ENCODE measurements around the gene SOCS1.

DNA sequence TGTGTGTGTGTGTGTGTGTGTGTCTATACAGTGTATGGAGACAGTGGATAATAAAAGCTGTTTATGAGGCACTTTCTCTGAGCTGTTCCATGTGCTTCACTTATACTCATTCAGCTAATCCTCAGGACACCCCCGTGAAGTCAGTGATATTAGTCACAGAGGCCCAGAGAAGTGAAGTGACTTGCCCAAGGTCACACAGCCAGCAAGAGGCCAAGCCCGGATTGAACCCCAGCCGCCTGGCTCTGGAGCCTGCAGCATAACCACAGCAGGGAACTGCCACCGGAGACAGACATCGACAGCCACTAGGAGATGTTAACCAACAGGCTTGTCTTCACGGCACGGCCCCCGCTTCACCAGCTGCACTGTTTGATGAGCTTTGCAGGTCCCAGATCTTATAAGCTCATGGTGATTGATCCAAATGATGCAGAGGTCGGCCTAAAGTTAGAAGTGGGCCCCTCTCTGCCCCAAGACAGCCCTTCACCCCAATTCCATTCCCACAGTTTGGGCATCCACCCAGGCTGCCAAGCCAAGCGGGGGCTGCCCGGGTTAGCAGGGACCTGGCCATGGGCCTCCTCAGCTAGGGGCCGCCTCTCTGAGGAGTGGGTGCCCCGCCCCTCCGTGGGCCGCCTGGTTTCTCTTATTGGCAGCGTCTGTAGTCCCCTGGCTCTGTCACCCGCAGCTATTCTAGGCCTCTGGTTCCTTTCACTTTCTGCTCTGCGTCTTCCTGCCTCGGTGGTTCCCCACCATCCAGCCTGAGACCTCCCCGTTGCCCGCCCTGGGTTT is 30.9 kb downstream of the SOCS1 start:
- TF ChIP-seq, protein P1, sequence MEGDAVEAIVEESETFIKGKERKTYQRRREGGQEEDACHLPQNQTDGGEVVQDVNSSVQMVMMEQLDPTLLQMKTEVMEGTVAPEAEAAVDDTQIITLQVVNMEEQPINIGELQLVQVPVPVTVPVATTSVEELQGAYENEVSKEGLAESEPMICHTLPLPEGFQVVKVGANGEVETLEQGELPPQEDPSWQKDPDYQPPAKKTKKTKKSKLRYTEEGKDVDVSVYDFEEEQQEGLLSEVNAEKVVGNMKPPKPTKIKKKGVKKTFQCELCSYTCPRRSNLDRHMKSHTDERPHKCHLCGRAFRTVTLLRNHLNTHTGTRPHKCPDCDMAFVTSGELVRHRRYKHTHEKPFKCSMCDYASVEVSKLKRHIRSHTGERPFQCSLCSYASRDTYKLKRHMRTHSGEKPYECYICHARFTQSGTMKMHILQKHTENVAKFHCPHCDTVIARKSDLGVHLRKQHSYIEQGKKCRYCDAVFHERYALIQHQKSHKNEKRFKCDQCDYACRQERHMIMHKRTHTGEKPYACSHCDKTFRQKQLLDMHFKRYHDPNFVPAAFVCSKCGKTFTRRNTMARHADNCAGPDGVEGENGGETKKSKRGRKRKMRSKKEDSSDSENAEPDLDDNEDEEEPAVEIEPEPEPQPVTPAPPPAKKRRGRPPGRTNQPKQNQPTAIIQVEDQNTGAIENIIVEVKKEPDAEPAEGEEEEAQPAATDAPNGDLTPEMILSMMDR (IDR thresholded peaks at IDR 0.05): no peak
- no peak for TF ChIP-seq POLR2A (IDR thresholded peaks at IDR 0.05)

Data from heart left ventricle (tissue), 13 donors.